Thymus (tissue), 11 donors: ENCODE data around the gene PDCD6IP. TPM values are rescaled to one million over a fixed set of nuclear protein-coding genes. Genes with fewer than 3 reads are reported as not detected.
A peak's percentile ranks its signal among the peaks of the same experiment; 100 is the strongest.
"Not testable (repeated sequence)": the region's sequence is repeated elsewhere in the genome, so short reads cannot be mapped to it uniquely, and the experiment has no call there.

Experiments used
- DNase-seq, 9 donors: peaks; one replicate each; pipeline ENCODE4 v3.0.0-alpha.2; 2013; ENCODE audit warnings: low spot score in 9 of 9, low read depth in 6 of 9, missing footprints in 1 of 9
- H3K27ac ChIP-seq, 2 donors: one replicate each; pipeline ENCODE4 v1.5.1; 2013; ENCODE audit warnings: control low read depth in 1 of 2, low read depth in 1 of 2, low read length in 1 of 2, mild to moderate bottlenecking in 1 of 2, moderate library complexity in 1 of 2
- H3K27me3 ChIP-seq, 2 donors: one replicate each; pipeline ENCODE4 v1.5.1; 2013; ENCODE audit warnings: low read length in 1 of 2; ENCODE audit not compliant: control insufficient read depth in 2 of 2, insufficient read depth in 1 of 2
- H3K36me3 ChIP-seq, 2 donors: one replicate each; pipeline ENCODE4 v1.5.1; 2013; ENCODE audit warnings: low read length in 1 of 2, mild to moderate bottlenecking in 1 of 2, moderate library complexity in 1 of 2; ENCODE audit not compliant: control insufficient read depth in 2 of 2, insufficient read depth in 2 of 2
- H3K4me1 ChIP-seq, 2 donors: one replicate each; pipeline ENCODE4 v1.5.1; 2013; ENCODE audit warnings: low read length in 2 of 2; ENCODE audit not compliant: control insufficient read depth in 2 of 2, insufficient read depth in 2 of 2
- H3K4me3 ChIP-seq, 2 donors: one replicate each; pipeline ENCODE4 v1.5.1; 2013; ENCODE audit warnings: low read length in 2 of 2, control low read depth in 1 of 2, mild to moderate bottlenecking in 1 of 2
- H3K9me3 ChIP-seq, 2 donors: one replicate each; pipeline ENCODE4 v1.5.1; 2013; ENCODE audit warnings: low read length in 1 of 2, mild to moderate bottlenecking in 1 of 2; ENCODE audit not compliant: control insufficient read depth in 2 of 2, insufficient read depth in 1 of 2
- WGBS: extraction: QIAGEN DNeasy Blood & Tissue Kit; methylation state at CpG from one replicate; pipeline ENCODE4 v1.1.7; 2013; 5-methylcytosine and 5-hydroxymethylcytosine counted together
- polyA plus RNA-seq: library from polyadenylated mRNA; stranded (reverse); fragments of 200-250 nt; gene quantifications from one replicate; pipeline ENCODE4 v1.2.3, GENCODE V29; 2013
- total RNA-seq: library from RNA; stranded (reverse); fragments of 120-200 nt; gene quantifications from one replicate; pipeline ENCODE4 v1.2.4, GENCODE V29; 2013
- donor health status: healthy.

PDCD6IP gene
- total and polyA plus RNA-seq, 2 donors, result 62.9 to 68.5 TPM

- no peak overlapping the region for H3K27ac ChIP-seq
- 98% methylated on average over 1 of the region's 1 CpG for WGBS
- peaks cover 16 to 57% of the 10 kb centered on the region in 2 donors for H3K36me3 ChIP-seq
- no peaks in the 10 kb centered on the region for H3K9me3 ChIP-seq
- DNase-seq, result no peak
- H3K4me1 ChIP-seq, result no peaks in the 10 kb centered on the region
- H3K4me3 ChIP-seq, result no peak overlapping the region
- H3K27me3 ChIP-seq, result no peaks in the 10 kb centered on the region
Observed at GRCh38 chr3:33826688-33827087, 28.3 kb downstream of the PDCD6IP start.

- no peak overlapping the region for H3K4me3 ChIP-seq
- H3K4me1 ChIP-seq, result no peaks in the 10 kb centered on the region
- WGBS, result over 99% methylated on average over 2 of the region's 2 CpGs
- H3K27ac ChIP-seq, result no peak overlapping the region
- H3K36me3 ChIP-seq, result peaks cover 3 to 42% of the 10 kb centered on the region in 2 donors
- no peak for DNase-seq
- H3K27me3 ChIP-seq, result no peaks in the 10 kb centered on the region
- H3K9me3 ChIP-seq, result no peaks in the 10 kb centered on the region
Observed at GRCh38 chr3:33829720-33830119, 31.3 kb downstream of the PDCD6IP start.

GRCh38 chr3:33831053-33831452 is 32.6 kb downstream of the PDCD6IP start:
- H3K4me1 ChIP-seq, result no peaks in the 10 kb centered on the region
- peaks cover 6 to 40% of the 10 kb centered on the region in 2 donors for H3K36me3 ChIP-seq
- H3K4me3 ChIP-seq, result no peak overlapping the region
- DNase-seq, result no peak
- H3K27me3 ChIP-seq, result no peaks in the 10 kb centered on the region
- H3K27ac ChIP-seq, result no peak overlapping the region
- H3K9me3 ChIP-seq, result no peaks in the 10 kb centered on the region

GRCh38 chr3:33833408-33834095 is 35.1 kb downstream of the PDCD6IP start:
- Histone ChIP-seq H3K36me3 (peaks cover 6 to 24% of the 10 kb centered on the region in 2 donors), H3K4me3 (no peak overlapping the region), H3K4me1 (no peaks in the 10 kb centered on the region), H3K27me3 (no peaks in the 10 kb centered on the region), H3K9me3 (no peaks in the 10 kb centered on the region), H3K27ac (no peak overlapping the region)
- WGBS, result 95% methylated on average over 1 of the region's 1 CpG
- DNase-seq, result no peak

GRCh38 chr3:33834096-33834453 is 35.6 kb downstream of the PDCD6IP start:
- no peaks in the 10 kb centered on the region for H3K4me1 ChIP-seq
- WGBS, result 86% methylated on average over 3 of the region's 3 CpGs
- DNase-seq, result no peak
- H3K36me3 ChIP-seq, result peaks cover 6 to 21% of the 10 kb centered on the region in 2 donors
- H3K27me3 ChIP-seq, result no peaks in the 10 kb centered on the region
- no peak overlapping the region for H3K27ac ChIP-seq
- no peaks in the 10 kb centered on the region for H3K9me3 ChIP-seq
- H3K4me3 ChIP-seq, result no peak overlapping the region

- peaks cover 6 to 10% of the 10 kb centered on the region in 2 donors for H3K36me3 ChIP-seq
- 97% methylated on average over 2 of the region's 3 CpGs for WGBS
Observed at GRCh38 chr3:33837182-33837581, 38.8 kb downstream of the PDCD6IP start.

GRCh38 chr3:33839283-33839682 is 40.9 kb downstream of the PDCD6IP start:
- Histone ChIP-seq H3K27me3 (no peaks in the 10 kb centered on the region), H3K4me3 (no peak overlapping the region), H3K36me3 (peaks cover 8 to 14% of the 10 kb centered on the region in 2 donors), H3K9me3 (no peaks in the 10 kb centered on the region), H3K4me1 (no peaks in the 10 kb centered on the region), H3K27ac (no peak overlapping the region)
- no peak for DNase-seq
- 97% methylated on average over 3 of the region's 3 CpGs for WGBS

More at GRCh38 chr3:33837182-33837581, 38.8 kb downstream of the PDCD6IP start:
- not testable (repeated sequence) for H3K4me1 ChIP-seq, H3K9me3 ChIP-seq, H3K27ac ChIP-seq, H3K4me3 ChIP-seq, H3K27me3 ChIP-seq, DNase-seq

- no peak overlapping the region for H3K27ac ChIP-seq
- no peak for DNase-seq
- H3K4me3 ChIP-seq, result no peak overlapping the region
- 97% methylated on average over 2 of the region's 2 CpGs for WGBS
- no peaks in the 10 kb centered on the region for H3K9me3 ChIP-seq
- H3K4me1 ChIP-seq, result no peaks in the 10 kb centered on the region
- no peaks in the 10 kb centered on the region for H3K27me3 ChIP-seq
- peaks cover 11 to 18% of the 10 kb centered on the region in 2 donors for H3K36me3 ChIP-seq
Observed at GRCh38 chr3:33840179-33840578, 41.7 kb downstream of the PDCD6IP start.

GRCh38 chr3:33848624-33849347 is 50.4 kb downstream of the PDCD6IP start:
- DNase-seq, result peak in 5 of 9 donors; percentile 5 to 55 (median 10)
- Histone ChIP-seq H3K27me3 (no peaks in the 10 kb centered on the region), H3K4me1 (peaks cover 0 to 3% of the 10 kb centered on the region in 2 donors), H3K4me3 (no peak overlapping the region), H3K27ac (peak overlapping the region in 1 of 2 donors; percentile 18), H3K9me3 (no peaks in the 10 kb centered on the region), H3K36me3 (peaks cover 12 to 24% of the 10 kb centered on the region in 2 donors)
- 65% methylated on average over 10 of the region's 10 CpGs for WGBS
